ENCODE results near the gene MEX3A.
"Not testable (repeated sequence)": the region's sequence is repeated elsewhere in the genome, so short reads cannot be mapped to it uniquely, and the experiment has no call there.

Gene MEX3A, protein sequence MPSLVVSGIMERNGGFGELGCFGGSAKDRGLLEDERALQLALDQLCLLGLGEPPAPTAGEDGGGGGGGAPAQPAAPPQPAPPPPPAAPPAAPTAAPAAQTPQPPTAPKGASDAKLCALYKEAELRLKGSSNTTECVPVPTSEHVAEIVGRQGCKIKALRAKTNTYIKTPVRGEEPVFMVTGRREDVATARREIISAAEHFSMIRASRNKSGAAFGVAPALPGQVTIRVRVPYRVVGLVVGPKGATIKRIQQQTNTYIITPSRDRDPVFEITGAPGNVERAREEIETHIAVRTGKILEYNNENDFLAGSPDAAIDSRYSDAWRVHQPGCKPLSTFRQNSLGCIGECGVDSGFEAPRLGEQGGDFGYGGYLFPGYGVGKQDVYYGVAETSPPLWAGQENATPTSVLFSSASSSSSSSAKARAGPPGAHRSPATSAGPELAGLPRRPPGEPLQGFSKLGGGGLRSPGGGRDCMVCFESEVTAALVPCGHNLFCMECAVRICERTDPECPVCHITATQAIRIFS

DNA sequence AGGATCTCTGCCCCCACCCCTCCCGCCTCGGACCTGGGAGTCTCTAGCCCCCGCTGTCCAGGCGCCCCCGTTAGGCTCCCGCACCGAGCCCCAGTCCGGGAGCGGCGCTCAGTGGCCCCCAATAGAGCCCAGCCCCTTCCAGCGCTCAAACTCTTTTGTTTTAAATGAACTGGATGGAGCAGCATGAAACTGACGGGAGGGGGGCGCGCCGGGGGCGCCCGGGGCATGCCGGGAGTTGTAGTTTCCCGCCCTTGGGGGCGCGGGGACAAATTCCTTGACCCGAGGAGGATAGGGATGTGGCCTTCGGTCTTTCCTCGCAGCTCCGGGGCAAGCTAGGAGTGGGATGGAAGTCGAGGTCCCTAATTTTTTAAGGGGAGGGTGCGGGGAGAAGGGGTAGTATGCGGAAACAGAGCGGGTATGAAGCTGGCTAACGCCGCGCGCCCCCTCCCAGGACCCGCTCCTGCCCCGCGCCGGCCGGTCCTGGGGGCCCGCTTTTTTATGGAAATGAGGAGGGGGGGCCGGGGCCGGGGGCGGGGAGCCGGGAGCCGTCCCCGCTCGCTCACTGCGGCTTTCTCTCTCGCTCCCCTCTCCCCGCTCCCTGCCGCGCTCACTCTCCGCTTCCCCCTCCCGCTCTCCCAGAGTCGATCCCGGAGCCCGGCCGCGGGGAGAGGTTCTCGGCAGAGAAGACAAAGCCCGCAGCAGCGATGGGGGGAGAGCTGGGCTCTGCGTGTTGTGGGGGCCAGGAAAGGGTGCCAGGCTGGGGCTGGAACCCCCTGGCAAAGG lies at the start of gene MEX3A:
MEX3A (minus strand) TSS at position 157 of the 783 bp plus-strand sequence. CDS start 467 bp downstream, outside the sequence.
- no peaks in the 10 kb centered on the region for H3K36me3 Mint-ChIP-seq (ENCODE audit: low read depth)
- H3K27me3 Mint-ChIP-seq = peaks cover 58% of the 10 kb centered on the region
- peaks cover 12% of the 10 kb centered on the region for H3K4me1 Mint-ChIP-seq
- ATAC-seq (peak; percentile 86), DNase-seq (peak; percentile 74)
- peak within 1 kb of the TSS; percentile 77 for H3K4me3 Mint-ChIP-seq
- H3K9me3 Mint-ChIP-seq = no peaks in the 10 kb centered on the region
- H3K27ac Mint-ChIP-seq = no peak within 1 kb of the TSS

DNA sequence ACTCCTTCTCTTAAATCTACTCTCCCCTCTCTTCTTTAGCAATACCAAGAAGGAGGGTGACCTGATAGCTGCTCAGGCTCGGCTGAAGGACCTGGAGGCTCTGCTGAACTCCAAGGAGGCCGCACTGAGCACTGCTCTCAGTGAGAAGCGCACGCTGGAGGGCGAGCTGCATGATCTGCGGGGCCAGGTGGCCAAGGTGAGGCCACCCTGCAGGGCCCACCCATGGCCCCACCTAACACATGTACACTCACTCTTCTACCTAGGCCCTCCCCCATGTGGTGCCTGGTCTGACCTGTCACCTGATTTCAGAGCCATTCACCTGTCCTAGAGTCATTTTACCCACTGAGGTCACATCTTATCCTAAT lies 48.3 kb upstream of the MEX3A start:
- DNase-seq = no peak
- no peaks in the 10 kb centered on the region for H3K9me3 Mint-ChIP-seq
- H3K4me3 Mint-ChIP-seq = no peak overlapping the region
- H3K27ac Mint-ChIP-seq = no peak overlapping the region
- peaks cover 26% of the 10 kb centered on the region for H3K36me3 Mint-ChIP-seq (ENCODE audit: low read depth)
- no peak for ATAC-seq
- H3K4me1 Mint-ChIP-seq = peaks cover 48% of the 10 kb centered on the region
- peaks cover 4% of the 10 kb centered on the region for H3K27me3 Mint-ChIP-seq

DNA sequence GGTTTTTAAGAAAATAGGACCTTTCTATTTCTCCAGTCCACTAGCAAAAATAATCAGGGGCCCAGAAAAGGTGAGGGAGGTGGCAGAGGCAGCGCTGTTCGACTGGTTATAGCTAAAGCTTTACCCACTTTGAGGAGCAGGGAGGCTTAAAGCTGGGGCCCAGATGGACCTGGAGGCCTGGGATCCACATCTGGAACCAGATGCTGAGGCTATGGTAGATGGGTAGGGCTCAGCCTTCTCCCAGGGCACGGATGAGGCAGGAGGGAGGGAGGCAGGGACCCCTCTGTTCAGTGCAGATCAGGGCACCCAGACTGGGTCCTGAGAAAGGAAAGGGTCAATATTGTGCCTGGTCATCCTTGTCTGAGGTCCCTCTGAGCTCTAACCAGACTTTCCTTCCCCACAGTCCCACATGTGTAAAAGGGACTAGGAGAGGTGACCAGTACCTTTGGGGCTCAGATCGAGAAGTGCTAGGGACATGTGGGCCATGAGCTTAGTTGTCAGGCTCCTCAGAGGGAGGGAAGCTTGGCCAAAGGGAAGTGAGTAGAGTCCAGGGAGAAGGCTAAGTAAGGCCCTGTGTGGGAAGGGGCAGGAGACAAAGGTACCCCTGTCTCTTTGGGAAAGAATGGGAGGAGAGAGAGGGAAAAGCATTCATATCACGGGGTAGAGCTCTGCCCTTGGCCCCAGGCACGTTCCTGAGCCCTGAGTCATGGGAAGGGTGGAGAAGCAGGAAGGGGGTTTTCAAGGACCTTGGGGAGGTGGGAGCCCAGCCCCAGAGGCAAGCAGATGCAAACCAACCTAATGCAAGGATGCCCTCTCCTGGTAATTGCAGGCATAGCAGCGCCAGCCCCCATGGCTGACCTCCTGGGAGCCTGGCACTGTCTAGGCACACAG lies 47.7 kb upstream of the MEX3A start:
- ATAC-seq = no peak
- H3K9me3 Mint-ChIP-seq = no peaks in the 10 kb centered on the region
- DNase-seq = peak; percentile 87
- peaks cover 4% of the 10 kb centered on the region for H3K27me3 Mint-ChIP-seq
- H3K4me3 Mint-ChIP-seq = no peak overlapping the region
- H3K4me1 Mint-ChIP-seq = peaks cover 54% of the 10 kb centered on the region
- peaks cover 23% of the 10 kb centered on the region for H3K36me3 Mint-ChIP-seq (ENCODE audit: low read depth)
- H3K27ac Mint-ChIP-seq = no peak overlapping the region

DNA sequence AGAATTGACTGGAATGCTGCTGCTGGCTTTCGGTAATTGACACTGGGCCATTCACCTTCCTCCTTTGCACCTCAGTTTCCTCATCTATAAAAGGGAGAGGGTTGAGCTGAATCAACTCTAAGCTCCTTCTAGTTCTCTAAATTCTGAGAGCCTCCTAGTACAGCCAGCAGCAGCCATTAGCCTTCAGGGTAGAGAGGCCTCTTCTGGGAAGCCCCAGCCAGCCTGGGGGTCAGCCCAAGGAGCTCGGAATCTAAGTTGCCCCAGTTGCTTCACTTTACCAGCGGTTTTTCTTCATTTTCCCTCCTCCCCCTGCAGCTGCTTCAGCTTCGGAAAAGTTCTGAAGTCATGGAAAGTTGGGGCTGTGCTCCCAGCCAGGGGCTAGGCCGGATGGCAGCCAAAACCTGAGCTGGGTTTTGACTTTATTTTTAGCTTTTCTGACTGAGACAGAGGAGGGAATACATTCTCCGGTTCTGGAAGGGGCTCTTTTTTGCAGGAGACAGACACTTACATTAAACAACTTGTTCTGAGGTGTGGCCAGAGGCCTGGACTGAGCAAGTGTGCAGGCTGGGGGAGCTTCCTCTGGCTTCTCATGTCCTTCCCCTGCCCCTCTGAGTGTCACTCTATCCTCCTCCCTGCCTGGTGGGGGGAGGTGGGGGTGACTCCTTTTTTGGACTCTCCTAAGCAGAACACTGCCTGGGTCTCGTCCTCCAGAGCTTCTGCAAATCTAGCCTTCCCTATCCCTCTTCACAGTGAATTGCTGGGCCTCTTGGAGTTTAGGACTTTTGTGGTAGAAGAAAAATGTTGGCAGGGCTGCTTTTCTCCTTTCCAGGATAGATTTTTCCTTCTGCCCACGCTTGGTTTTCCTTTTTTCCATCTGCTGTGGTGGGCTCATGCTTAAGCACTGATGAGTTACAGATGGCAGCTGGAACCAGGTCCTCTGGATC lies 46.7 kb upstream of the MEX3A start:
- Mint-ChIP-seq H3K4me3 (peak overlapping the region; percentile 11), H3K9me3 (no peaks in the 10 kb centered on the region), H3K4me1 (peaks cover 64% of the 10 kb centered on the region), H3K27me3 (peaks cover 4% of the 10 kb centered on the region), H3K27ac (no peak overlapping the region), H3K36me3 (ENCODE audit: low read depth) (peaks cover 20% of the 10 kb centered on the region)
- DNase-seq = no peak
- ATAC-seq = no peak

DNA sequence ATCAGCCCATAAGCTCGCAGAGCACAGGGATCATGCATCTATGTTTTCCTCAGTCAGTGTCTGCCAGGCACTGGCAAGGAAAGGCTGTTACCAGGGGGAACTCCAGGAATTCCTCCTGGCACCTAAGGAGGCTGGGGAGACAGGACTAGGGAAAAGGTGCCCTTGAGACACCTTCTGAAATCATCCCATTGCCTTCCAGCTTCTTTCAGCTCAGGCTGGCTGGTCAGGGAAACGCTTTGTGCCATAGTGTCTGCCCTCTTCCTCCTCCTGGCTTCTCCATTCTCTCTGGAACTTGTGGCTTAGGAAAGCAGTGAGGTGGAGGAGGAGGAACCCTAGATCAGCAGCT lies 46.0 kb upstream of the MEX3A start:
- ATAC-seq (no peak), DNase-seq (no peak)
- no peaks in the 10 kb centered on the region for H3K9me3 Mint-ChIP-seq
- H3K27ac Mint-ChIP-seq = no peak overlapping the region
- H3K4me3 Mint-ChIP-seq = no peak overlapping the region
- H3K36me3 Mint-ChIP-seq (ENCODE audit: low read depth) = peaks cover 18% of the 10 kb centered on the region
- peaks cover 70% of the 10 kb centered on the region for H3K4me1 Mint-ChIP-seq
- peaks cover 5% of the 10 kb centered on the region for H3K27me3 Mint-ChIP-seq

DNA sequence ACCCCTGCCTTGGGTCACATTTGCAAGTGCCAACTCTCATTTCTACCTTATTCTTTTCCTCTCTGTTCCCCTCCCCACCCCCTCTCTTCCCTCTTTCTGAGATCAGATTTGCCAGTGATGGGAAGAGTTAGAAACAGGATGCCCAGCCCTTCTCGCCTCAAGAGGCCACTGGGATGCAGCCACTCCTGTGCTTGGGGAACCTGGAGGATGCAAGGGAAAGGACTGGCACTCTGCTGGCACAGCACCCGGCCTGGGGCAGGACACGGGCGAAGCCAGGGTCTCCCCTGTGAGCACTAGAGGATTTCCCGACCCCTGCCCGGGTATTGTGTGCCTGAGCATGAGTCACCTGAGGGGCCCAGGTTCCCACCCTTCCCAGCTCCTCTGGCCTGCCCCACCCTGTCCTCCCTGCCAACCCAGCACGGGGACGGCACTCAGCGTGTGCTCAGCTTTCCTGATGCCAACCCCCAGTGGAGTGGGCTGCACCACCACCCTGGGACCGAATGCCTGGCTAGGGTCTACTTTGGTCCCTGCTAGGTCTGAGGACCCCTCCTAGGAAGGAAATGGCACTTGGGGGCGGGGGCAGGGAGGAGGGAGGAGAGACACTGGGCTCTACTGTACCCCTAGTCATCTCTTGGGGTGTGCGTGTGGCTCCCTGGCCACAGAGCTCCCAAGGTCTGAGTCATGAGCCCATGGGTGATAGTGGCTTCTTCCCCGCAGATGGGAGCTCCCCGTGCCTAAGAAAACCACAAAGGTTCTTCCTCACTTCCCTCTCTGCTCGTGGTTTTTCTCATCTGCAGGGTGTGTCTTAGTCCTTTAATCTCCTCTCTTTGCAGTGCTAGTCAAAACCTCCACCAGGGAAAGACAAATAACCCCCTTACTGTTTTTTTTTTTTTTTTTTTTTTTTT lies 44.6 kb upstream of the MEX3A start:
- H3K9me3 Mint-ChIP-seq = no peaks in the 10 kb centered on the region
- H3K36me3 Mint-ChIP-seq (ENCODE audit: low read depth) = peaks cover 22% of the 10 kb centered on the region
- ATAC-seq = peak; percentile 82
- DNase-seq = peak; percentile 82
- H3K4me1 Mint-ChIP-seq = peaks cover 80% of the 10 kb centered on the region
- peak overlapping the region; percentile 92 for H3K27ac Mint-ChIP-seq
- peak overlapping the region; percentile 67 for H3K4me3 Mint-ChIP-seq
- peaks cover 5% of the 10 kb centered on the region for H3K27me3 Mint-ChIP-seq

DNA sequence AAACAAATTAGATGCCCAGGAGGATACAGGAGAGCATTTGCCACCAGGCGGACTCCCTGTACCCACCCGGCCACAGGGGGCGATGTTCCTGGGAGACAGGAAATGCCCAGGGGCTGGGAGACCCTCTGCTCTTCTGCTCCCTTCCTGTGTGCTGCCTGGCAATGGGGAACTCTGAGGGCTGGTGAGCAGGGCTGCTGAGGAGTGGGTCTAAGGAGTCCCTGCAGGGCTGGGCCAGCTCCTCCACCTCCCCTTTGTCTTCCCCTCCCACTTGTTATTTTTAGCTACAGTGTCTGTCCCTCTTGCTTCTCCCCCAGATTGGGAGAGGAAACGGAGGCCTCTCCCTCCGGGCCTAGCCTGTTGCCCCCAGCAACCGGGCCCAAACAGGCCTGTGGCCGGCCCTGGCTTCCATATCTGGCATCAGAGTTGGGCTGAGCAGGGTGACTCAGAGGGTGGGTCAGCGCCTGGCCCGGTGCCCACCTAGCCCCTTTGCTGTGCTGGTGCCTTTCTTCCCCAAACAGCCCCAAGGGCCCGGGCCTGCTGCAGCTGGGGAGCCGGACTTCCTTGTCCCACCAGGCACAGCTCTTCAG lies 43.9 kb upstream of the MEX3A start:
- DNase-seq = peak; percentile 74

DNA sequence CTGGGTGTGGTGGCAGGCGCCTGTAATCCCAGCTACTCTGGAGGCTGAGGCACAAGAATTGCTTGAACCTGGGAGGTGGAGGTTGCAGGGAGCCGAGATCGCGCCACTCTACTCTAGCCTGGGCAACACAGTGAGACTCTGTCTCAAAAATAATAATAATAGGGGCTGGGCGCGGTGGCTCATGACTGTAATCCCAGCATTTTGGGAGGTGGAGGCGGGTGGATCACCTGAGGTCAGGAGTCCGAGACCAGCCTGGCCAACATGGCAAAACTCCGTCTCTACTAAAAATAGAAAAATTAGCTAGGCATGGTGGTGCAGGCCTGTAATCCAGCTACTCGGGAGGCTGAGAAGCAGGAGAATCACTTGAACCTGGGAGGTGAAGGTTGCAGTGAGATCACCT lies 43.3 kb upstream of the MEX3A start:
- not testable (repeated sequence) for H3K9me3 Mint-ChIP-seq, DNase-seq, H3K27me3 Mint-ChIP-seq, ATAC-seq
- Mint-ChIP-seq H3K4me3 (peak overlapping the region; percentile 61), H3K27ac (peak overlapping the region; percentile 79), H3K36me3 (ENCODE audit: low read depth) (peaks cover 18% of the 10 kb centered on the region), H3K4me1 (peaks cover 84% of the 10 kb centered on the region)

More for the DNA sequence above, 43.9 kb upstream of the MEX3A start:
- Mint-ChIP-seq H3K27ac (peak overlapping the region; percentile 92), H3K36me3 (ENCODE audit: low read depth) (peaks cover 20% of the 10 kb centered on the region), H3K4me3 (peak overlapping the region; percentile 67), H3K4me1 (peaks cover 82% of the 10 kb centered on the region), H3K27me3 (peaks cover 5% of the 10 kb centered on the region), H3K9me3 (no peaks in the 10 kb centered on the region)
- ATAC-seq = peak; percentile 44

DNA sequence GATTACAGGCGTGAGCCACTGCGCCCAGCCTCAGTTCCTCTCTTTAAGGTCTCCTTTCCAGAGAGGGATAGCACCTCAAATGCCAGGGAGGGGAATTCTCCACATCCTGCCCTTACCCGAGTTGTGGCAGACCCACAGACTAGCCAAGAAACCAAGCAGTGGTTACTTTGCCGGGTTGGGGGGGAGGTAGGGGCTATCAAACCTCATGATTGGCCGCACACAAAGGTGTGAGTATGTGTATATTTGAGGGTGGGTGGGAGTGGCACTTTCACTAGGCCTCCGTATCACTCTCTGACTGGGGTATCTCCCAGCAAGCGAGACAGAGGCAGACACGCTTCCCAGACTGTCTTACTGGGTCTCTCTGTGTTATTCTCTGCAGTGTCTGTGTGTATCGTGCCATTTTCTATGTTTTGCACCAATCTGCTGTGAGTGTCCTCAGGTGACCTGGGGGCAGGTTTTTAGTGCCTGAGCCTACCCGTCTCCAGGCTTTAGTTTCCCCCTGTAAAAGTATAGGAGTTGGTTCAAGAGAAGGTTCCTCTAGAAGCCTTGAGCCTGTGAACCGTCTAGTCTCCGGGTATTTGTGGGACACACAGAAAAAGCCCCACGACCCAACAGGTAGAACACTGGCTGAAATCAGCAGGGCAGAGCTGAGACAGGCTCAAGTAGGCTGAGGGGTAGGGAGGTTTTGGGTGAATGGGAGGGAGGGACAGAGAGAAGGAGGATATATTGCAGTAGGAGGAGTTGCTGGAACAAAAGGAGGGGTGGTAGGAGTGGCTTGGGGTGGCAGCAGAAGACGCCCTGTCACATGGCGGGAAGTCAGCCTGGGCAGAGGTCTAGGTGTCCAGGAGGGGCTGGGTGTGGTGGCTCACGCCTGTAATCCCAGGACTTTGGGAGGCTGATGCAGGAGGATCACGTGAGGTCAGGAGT lies 42.6 kb upstream of the MEX3A start:
- DNase-seq (peak; percentile 60), ATAC-seq (peak; percentile 26)
- Mint-ChIP-seq H3K27ac (peak overlapping the region; percentile 79), H3K27me3 (peaks cover 5% of the 10 kb centered on the region), H3K36me3 (ENCODE audit: low read depth) (peaks cover 20% of the 10 kb centered on the region), H3K4me1 (peaks cover 84% of the 10 kb centered on the region), H3K9me3 (no peaks in the 10 kb centered on the region), H3K4me3 (peak overlapping the region; percentile 61)

DNA sequence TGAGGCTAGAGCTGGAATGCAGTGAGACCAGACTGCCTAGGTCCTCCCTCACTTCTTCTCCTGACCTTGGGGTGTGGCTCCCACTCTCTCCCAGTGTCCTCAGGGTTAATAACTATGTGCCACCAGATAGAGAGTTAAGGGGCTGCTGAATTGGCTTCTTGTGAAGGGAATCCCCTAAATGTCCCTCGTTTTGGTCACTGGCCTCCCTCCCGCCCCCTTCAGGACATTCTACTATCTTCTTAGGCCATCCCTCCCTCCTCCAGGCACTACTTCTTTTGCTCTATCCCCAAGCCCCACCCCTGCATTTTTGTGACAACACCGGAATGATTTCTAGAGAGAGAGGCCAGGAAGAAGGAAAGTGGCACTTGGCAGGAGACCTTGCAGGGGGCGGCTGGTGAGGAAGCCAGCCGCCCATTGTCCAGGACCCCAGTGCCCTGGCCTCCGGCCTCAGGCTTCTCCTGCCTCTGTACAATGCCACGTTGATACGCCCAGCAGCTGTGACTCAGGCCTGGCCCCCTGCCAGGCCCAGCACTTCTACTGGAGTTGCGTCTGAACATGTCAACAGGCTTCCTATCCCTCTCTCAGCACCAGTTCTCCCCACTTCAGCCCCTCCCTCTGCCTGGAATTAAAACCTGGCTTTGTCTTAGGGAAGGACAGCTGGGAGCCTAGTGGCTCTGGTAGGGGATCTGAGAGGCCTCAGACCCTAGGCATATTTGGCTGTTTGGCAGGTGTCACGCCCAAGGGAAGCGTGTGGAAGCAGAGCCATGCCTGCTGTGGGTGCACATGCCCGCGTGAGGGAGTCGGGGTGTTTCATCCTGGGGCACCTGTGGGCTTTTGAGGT lies 41.3 kb upstream of the MEX3A start:
- H3K4me3 Mint-ChIP-seq = peak overlapping the region; percentile 48
- H3K9me3 Mint-ChIP-seq = no peaks in the 10 kb centered on the region
- peak overlapping the region; percentile 79 for H3K27ac Mint-ChIP-seq
- peaks cover 81% of the 10 kb centered on the region for H3K4me1 Mint-ChIP-seq
- H3K36me3 Mint-ChIP-seq (ENCODE audit: low read depth) = peaks cover 21% of the 10 kb centered on the region
- DNase-seq (peak; percentile 71), ATAC-seq (peak; percentile 13)
- H3K27me3 Mint-ChIP-seq = peaks cover 6% of the 10 kb centered on the region
